HEK293T (cell line): ENCODE data around the gene RXFP3.

Experiments used
- BHLHE40 ChIP-seq: fragments of 450-650 bp; IDR thresholded peaks from 2 replicates; pipeline ENCODE4 v1.6.1; 2016; ENCODE audit warnings: mild to moderate bottlenecking, moderate library complexity, borderline replicate concordance
- ELF4 ChIP-seq: fragments of 450-650 bp; IDR thresholded peaks from 2 replicates; pipeline ENCODE4 v1.6.1; 2017; ENCODE audit warnings: antibody characterized with exemption
- FOXK2 ChIP-seq: fragments of 450-650 bp; IDR thresholded peaks from 2 replicates; pipeline ENCODE4 v1.6.1; 2016; ENCODE audit warnings: mild to moderate bottlenecking
- L3MBTL2 ChIP-seq: fragments of 450-650 bp; conservative IDR thresholded peaks from 2 replicates; pipeline ENCODE4 v1.6.1; 2016; ENCODE audit warnings: mild to moderate bottlenecking
- LEF1 ChIP-seq: fragments of 450-650 bp; IDR thresholded peaks from 2 replicates; pipeline ENCODE4 v1.6.1; 2017; ENCODE audit warnings: mild to moderate bottlenecking, borderline replicate concordance
- NFRKB ChIP-seq: fragments of 450-650 bp; IDR thresholded peaks from 2 replicates; pipeline ENCODE4 v1.6.1; 2016; ENCODE audit warnings: mild to moderate bottlenecking, moderate library complexity
- SP1 ChIP-seq: fragments of 450-650 bp; IDR thresholded peaks from 2 replicates; pipeline ENCODE4 v1.6.1; 2017
- SUZ12 ChIP-seq: fragments of 450-650 bp; IDR thresholded peaks from 2 replicates; pipeline ENCODE4 v1.6.1; 2016; ENCODE audit warnings: mild to moderate bottlenecking
- ZNF384 ChIP-seq: fragments of 450-650 bp; IDR thresholded peaks from 2 replicates; pipeline ENCODE4 v1.6.1; 2016

GRCh38 chr5:33927685-33928084 is 8.5 kb upstream of the RXFP3 start:
- TF ChIP-seq LEF1 (no peak), BHLHE40 (no peak), SUZ12 (no peak), SP1 (no peak), ZNF384 (no peak), NFRKB (no peak), FOXK2 (no peak), ELF4 (no peak), L3MBTL2 (no peak)
